HG03097 (cell line): ENCODE data around the gene ERH.

Experiments
- ATAC-seq: cut with Tn5 transposase; IDR thresholded peaks from one replicate; pipeline ENCODE4 v1.9.1; 2021; ENCODE audit not compliant: unreplicated experiment, low FRiP score

The ERH gene

GRCh38 chr14:69357544-69358200, 40.4 kb downstream of the ERH start:
- ATAC-seq, result no peak

GRCh38 chr14:69356903-69357543, 41.1 kb downstream of the ERH start:
- no peak for ATAC-seq

GRCh38 chr14:69355607-69356281, 42.4 kb downstream of the ERH start:
- ATAC-seq, result no peak

- no peak for ATAC-seq
Observed at GRCh38 chr14:69355154-69355597, 42.9 kb downstream of the ERH start.

GRCh38 chr14:69354383-69355153, 43.5 kb downstream of the ERH start:
- ATAC-seq, result peak; percentile 66

- ATAC-seq, result no peak
Observed at GRCh38 chr14:69353168-69353567, 44.9 kb downstream of the ERH start.

GRCh38 chr14:69351911-69352310, 46.2 kb downstream of the ERH start:
- ATAC-seq, result no peak

- no peak for ATAC-seq
Observed at GRCh38 chr14:69351385-69351784, 46.7 kb downstream of the ERH start.

- ATAC-seq, result no peak
Observed at GRCh38 chr14:69350892-69351291, 47.2 kb downstream of the ERH start.

GRCh38 chr14:69349091-69349777, 48.9 kb downstream of the ERH start:
- no peak for ATAC-seq

- ATAC-seq, result no peak
Observed at GRCh38 chr14:69346710-69347109, 51.4 kb downstream of the ERH start.

- ATAC-seq, result no peak
Observed at GRCh38 chr14:69345402-69345801, 52.7 kb downstream of the ERH start.

- ATAC-seq, result no peak
Observed at GRCh38 chr14:69344171-69344570, 53.9 kb downstream of the ERH start.

GRCh38 chr14:69342928-69343525, 55.1 kb downstream of the ERH start:
- no peak for ATAC-seq

GRCh38 chr14:69339426-69339825, 58.7 kb downstream of the ERH start:
- ATAC-seq, result no peak

- no peak for ATAC-seq
Observed at GRCh38 chr14:69337984-69338383, 60.1 kb downstream of the ERH start.

GRCh38 chr14:69335371-69335771, 62.7 kb downstream of the ERH start:
- no peak for ATAC-seq

- no peak for ATAC-seq
Observed at GRCh38 chr14:69334576-69334975, 63.5 kb downstream of the ERH start.

- ATAC-seq, result no peak
Observed at GRCh38 chr14:69333791-69334337, 64.2 kb downstream of the ERH start.
